NB4 (cell line): ENCODE results near the gene CTNND2.

Experiments
- DNase-seq: peaks from one replicate; pipeline ENCODE4 v3.0.0; 2010; ENCODE audit warnings: low read depth
- H3K4me3 ChIP-seq: one replicate; pipeline ENCODE4 v1.5.1; 2011; ENCODE audit warnings: mild to moderate bottlenecking, low read depth, low read length, moderate library complexity
- CTCF ChIP-seq: IDR thresholded peaks from one replicate; pipeline ENCODE4 v1.5.1; 2012; ENCODE audit warnings: low read depth, low read length
- MAX ChIP-seq: IDR thresholded peaks from 2 replicates; pipeline ENCODE4 v1.6.1; 2011; ENCODE audit warnings: low read depth, low read length
- MYC ChIP-seq: IDR thresholded peaks from 2 replicates; pipeline ENCODE4 v1.6.1; 2011; ENCODE audit warnings: low read depth, low read length
- POLR2A ChIP-seq: IDR thresholded peaks from 2 replicates; pipeline ENCODE4 v1.6.1; 2011; ENCODE audit warnings: mild to moderate bottlenecking; ENCODE audit not compliant: insufficient read length; ENCODE audit errors: extremely low read depth

CTNND2 gene

GRCh38 chr5:11371021-11371420 is 533.2 kb downstream of the CTNND2 start:
- no peak overlapping the region for H3K4me3 ChIP-seq
- no peak for DNase-seq
- TF ChIP-seq MYC (no peak), MAX (no peak), POLR2A (no peak), CTCF (no peak)

GRCh38 chr5:11364531-11364930 is 539.7 kb downstream of the CTNND2 start:
- DNase-seq, result no peak
- TF ChIP-seq MYC (no peak), CTCF (no peak), POLR2A (no peak), MAX (no peak)
- no peak overlapping the region for H3K4me3 ChIP-seq

- no peak overlapping the region for H3K4me3 ChIP-seq
- DNase-seq, result no peak
- TF ChIP-seq MAX (no peak), MYC (no peak), POLR2A (no peak), CTCF (no peak)
Measured at GRCh38 chr5:11363631-11364178, 540.5 kb downstream of the CTNND2 start.

GRCh38 chr5:11361768-11362167 is 542.5 kb downstream of the CTNND2 start:
- no peak for DNase-seq
- no peak overlapping the region for H3K4me3 ChIP-seq
- TF ChIP-seq MAX (no peak), POLR2A (no peak), CTCF (no peak), MYC (no peak)

- H3K4me3 ChIP-seq, result no peak overlapping the region
- no peak for DNase-seq
- TF ChIP-seq MYC (no peak), POLR2A (no peak), CTCF (no peak), MAX (no peak)
Measured at GRCh38 chr5:11357928-11358327, 546.3 kb downstream of the CTNND2 start.
